Stimulated activated CD8-positive, alpha-beta memory T cell treated with anti-CD3 and anti-CD28 coated beads, Interleukin-12 subunit alpha, Interleukin-12 subunit beta, amount 100 ng/mL, for 24 hours (primary cell): ENCODE measurements around the gene MYEF2.

Source experiments
- DNase-seq: peaks from one replicate; pipeline ENCODE4 v3.0.0-alpha.2; 2020; ENCODE audit errors: extremely low read depth

MYEF2 gene

GRCh38 chr15:48087844-48088243 is 90.3 kb downstream of the MYEF2 start:
- no peak for DNase-seq

- no peak for DNase-seq
Measured at GRCh38 chr15:48086576-48086975, 91.5 kb downstream of the MYEF2 start.

GRCh38 chr15:48086133-48086532 is 92.0 kb downstream of the MYEF2 start:
- no peak for DNase-seq

- no peak for DNase-seq
Measured at GRCh38 chr15:48085591-48085930, 92.5 kb downstream of the MYEF2 start.

GRCh38 chr15:48084759-48085590 is 93.1 kb downstream of the MYEF2 start:
- DNase-seq: no peak
